Muscle of arm (tissue), 14 donors: ENCODE measurements around the gene MSH4. TPM values are rescaled to one million over a fixed set of nuclear protein-coding genes. Genes with fewer than 3 reads are reported as not detected.
"Not testable (repeated sequence)": the region's sequence is repeated elsewhere in the genome, so short reads cannot be mapped to it uniquely, and the experiment has no call there.

Experiments used
- DNase-seq: peaks from one replicate; pipeline ENCODE4 v3.0.0-alpha.2; 2013
- long read RNA-seq, 11 donors: transcript quantifications; one replicate each; lab custom pipeline, GENCODE V29; 2026
- polyA plus RNA-seq, 12 donors: library from polyadenylated mRNA; unstranded; fragments of 120-200 nt; gene quantifications; one replicate each; pipeline ENCODE4 v1.2.1, GENCODE V29; 2013; ENCODE audit not compliant: insufficient read length in 12 of 12

MSH4 gene
- 1 to 10 TPM in 1 of 12 donors, under 1 TPM in 9, not detected in 2; 0.28 to 1.1 (median 0.47) TPM for polyA plus RNA-seq
- long read RNA-seq, donor 1: 0 reads
- long read RNA-seq, donor 2: 0 reads
- long read RNA-seq, donor 3: 0 reads
- long read RNA-seq, donor 4: 0 reads
- long read RNA-seq, donor 5: 0 reads
- long read RNA-seq, donor 6: 0 reads
- long read RNA-seq, donor 7: 0 reads
- long read RNA-seq, donor 8: 0 reads
- long read RNA-seq, donor 9: 0 reads
- long read RNA-seq, donor 10: 0 reads
- long read RNA-seq, donor 11: 0 reads

- DNase-seq: no peak
Measured at GRCh38 chr1:75796376-75797272, at the start of gene MSH4. MSH4 (plus strand) TSS chr1:75796882; CDS start chr1:75796986, 104 bp downstream.

- DNase-seq: not testable (repeated sequence)
Measured at GRCh38 chr1:75757210-75757609, 39.5 kb upstream of the MSH4 start.

GRCh38 chr1:75758543-75758942 is 38.1 kb upstream of the MSH4 start:
- not testable (repeated sequence) for DNase-seq

GRCh38 chr1:75764057-75764655 is 32.5 kb upstream of the MSH4 start:
- no peak for DNase-seq

GRCh38 chr1:75765697-75766355 is 30.9 kb upstream of the MSH4 start:
- no peak for DNase-seq

GRCh38 chr1:75768016-75768415 is 28.7 kb upstream of the MSH4 start:
- no peak for DNase-seq

GRCh38 chr1:75770761-75771160 is 25.9 kb upstream of the MSH4 start:
- no peak for DNase-seq

GRCh38 chr1:75771978-75772377 is 24.7 kb upstream of the MSH4 start:
- DNase-seq: no peak

GRCh38 chr1:75777812-75778211 is 18.9 kb upstream of the MSH4 start:
- DNase-seq: not testable (repeated sequence)

GRCh38 chr1:75778694-75779093 is 18.0 kb upstream of the MSH4 start:
- not testable (repeated sequence) for DNase-seq

- DNase-seq: not testable (repeated sequence)
Measured at GRCh38 chr1:75780183-75780582, 16.5 kb upstream of the MSH4 start.

GRCh38 chr1:75783920-75784319 is 12.8 kb upstream of the MSH4 start:
- not testable (repeated sequence) for DNase-seq

GRCh38 chr1:75785320-75785982 is 11.2 kb upstream of the MSH4 start:
- no peak for DNase-seq

- peak; percentile 98 for DNase-seq
Measured at GRCh38 chr1:75785983-75786853, 10.5 kb upstream of the MSH4 start, which contains the start of gene RABGGTB. RABGGTB (plus strand) TSS chr1:75786256; CDS start chr1:75786272, 16 bp downstream.

GRCh38 chr1:75786901-75787493 is 9.7 kb upstream of the MSH4 start:
- no peak for DNase-seq

- no peak for DNase-seq
Measured at GRCh38 chr1:75787524-75787923, 9.2 kb upstream of the MSH4 start.

- no peak for DNase-seq
Measured at GRCh38 chr1:75789988-75790387, 6.7 kb upstream of the MSH4 start.

- DNase-seq: no peak
Measured at GRCh38 chr1:75791022-75791421, 5.7 kb upstream of the MSH4 start.

GRCh38 chr1:75792091-75792490 is 4.6 kb upstream of the MSH4 start:
- DNase-seq: no peak

- DNase-seq: no peak
Measured at GRCh38 chr1:75794382-75794781, 2.3 kb upstream of the MSH4 start.
